Ammon's horn (tissue), 1 donor: Measurements from ENCODE around the gene ERVW-1.
"Not testable (repeated sequence)": the region's sequence is repeated elsewhere in the genome, so short reads cannot be mapped to it uniquely, and the experiment has no call there.

ENCODE experiments used
- DNase-seq: peaks from one replicate; pipeline ENCODE4 v3.0.0-alpha.2; 2016; ENCODE audit warnings: low spot score

ERVW-1 gene, protein sequence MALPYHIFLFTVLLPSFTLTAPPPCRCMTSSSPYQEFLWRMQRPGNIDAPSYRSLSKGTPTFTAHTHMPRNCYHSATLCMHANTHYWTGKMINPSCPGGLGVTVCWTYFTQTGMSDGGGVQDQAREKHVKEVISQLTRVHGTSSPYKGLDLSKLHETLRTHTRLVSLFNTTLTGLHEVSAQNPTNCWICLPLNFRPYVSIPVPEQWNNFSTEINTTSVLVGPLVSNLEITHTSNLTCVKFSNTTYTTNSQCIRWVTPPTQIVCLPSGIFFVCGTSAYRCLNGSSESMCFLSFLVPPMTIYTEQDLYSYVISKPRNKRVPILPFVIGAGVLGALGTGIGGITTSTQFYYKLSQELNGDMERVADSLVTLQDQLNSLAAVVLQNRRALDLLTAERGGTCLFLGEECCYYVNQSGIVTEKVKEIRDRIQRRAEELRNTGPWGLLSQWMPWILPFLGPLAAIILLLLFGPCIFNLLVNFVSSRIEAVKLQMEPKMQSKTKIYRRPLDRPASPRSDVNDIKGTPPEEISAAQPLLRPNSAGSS

DNA sequence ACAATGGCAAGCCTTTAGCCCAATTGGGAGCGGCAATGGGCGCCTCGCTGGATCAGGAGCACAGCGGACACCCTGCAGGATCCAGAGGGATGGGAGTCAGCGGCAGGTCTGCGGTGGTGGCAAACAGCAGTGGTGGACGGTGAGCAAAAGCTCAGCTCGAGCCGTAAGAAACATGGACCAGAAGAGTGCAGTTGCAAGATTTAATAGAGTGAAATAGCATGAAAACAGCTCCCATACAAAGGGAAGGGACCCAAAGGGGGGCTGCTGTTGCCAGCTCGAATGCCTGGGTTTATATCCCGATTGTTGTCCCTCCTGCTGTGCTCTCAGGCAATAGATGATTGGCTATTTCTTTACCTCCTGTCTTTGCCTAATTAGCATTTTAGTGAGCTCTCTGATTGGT, at the start of gene ERVW-1:
ERVW-1 (minus strand) TSS at position 266 of the 400 bp plus-strand sequence. CDS start 7,565 bp downstream, outside the sequence.
- DNase-seq, result not testable (repeated sequence)

DNA sequence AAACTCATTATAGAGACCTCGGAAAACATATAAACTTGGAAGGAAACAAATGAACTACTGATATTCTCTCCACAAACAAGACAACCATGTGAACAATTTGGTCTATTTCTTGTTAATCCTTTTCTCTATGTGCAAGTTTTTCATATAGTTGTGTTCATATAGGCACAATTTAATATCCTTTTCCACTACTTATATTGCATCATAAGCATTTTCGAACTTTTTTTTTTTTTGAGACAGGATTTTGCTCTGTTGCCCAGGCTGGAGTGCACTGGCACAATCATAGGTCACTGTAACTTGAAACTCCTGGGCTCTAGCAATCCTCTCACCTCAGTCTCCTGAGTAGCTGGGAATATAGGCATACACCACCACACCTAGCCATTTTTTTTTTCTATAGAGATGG, 45.4 kb upstream of the ERVW-1 start:
- no peak for DNase-seq

DNA sequence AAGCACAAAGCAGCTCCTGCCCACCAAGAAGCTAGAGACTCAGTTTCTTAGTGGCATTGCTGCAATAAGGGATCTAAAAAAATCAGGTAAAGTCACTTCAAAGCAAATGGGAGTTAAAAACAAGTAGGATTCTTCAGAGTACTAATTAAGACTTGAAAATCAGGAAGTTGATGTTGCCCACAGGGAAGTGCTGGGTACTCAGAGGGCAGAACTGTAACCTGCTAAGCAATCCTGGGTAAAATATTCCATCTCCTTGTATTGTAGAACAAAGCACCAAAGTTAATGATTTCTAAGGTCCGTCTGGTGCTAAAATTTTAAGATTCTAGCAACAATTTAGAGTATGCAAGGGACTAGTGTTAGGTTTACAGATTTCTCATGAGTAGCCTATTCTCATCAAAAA, 42.3 kb upstream of the ERVW-1 start:
- DNase-seq, result no peak

DNA sequence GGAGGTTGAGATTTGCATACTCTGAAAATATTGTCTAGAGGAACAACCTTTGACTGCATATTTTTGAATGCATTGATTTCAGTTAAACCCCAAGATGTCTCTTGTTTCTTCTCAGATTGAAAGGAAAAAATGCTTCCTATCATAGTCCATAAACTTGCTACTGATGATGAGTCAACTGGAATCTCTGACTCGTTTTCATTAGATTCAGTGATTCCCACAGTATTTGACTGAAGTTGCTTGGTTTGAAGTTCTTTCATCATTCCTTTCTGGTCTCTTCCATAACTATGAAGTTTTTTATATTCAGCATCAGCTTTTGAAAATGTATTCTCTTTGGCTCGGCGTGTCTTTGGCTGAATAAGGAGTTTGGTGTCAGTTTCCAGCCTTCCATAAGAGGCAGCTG, 39.9 kb upstream of the ERVW-1 start:
- no peak for DNase-seq

DNA sequence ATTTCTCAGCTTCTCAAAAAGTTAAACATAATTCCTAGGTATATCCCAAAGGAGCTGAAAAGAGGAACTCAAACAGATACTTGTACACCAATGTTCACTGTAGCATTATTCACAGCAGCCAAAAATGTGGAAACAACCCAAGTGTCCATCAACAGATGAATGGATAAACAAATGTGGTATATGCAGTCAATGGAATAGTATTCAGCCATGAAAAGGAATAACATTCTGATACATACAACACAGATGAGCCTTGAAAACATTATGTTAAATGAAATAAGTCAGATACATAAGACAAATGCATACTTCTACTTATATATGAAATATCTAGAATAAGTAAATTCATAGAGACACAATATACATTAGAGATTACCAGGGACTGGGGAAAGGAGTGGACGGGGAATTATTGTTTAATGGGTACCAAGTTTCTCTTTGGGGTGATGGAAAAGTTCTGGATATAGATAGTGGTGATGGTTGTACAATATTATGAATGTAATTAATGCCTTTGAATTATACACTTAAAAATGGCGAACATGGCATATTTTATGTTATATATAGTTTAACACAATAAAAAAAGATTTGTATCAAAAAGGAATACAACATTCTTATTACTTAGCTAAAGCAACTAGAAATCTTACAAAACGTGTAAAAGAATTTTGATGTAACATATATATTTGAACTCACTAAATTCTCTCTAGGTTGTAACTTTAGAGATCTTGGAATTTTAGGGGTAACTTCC, 35.6 kb upstream of the ERVW-1 start:
- DNase-seq, result no peak

DNA sequence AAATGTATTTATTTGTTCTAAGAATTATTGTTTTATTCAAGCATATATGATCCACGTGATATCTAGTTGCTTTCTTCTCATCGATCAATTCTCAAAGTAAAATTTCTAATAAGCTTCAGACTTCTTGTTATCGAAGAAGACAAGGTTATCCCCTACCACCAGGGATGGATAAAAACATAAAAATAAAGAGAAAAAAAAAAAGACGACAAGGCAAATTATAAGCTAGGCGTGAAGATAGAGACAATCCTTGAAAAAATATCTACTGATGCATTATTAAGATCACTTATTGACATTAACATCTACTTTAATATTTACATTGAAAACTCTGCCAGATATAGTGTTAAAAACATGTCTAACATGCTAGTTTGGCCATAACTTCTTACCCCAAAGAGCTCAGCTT, 31.2 kb upstream of the ERVW-1 start:
- no peak for DNase-seq

DNA sequence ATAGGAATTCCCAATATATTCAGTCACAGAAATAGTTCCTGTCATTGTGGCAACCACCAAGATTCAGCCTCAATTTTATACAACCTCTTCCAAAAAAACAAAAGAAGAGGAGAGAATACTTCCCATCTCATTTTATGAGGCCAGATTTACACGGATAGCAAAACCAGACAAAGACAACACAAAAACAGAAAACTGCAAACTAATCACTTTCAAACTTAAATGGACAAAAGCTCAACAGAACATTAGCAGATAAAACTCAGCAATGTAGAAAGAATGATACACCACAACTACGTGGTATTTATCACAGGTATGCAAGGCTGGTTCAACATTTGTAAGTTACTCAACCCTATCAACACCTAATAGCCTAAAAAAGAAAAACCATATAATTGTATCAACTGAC, 28.6 kb upstream of the ERVW-1 start:
- DNase-seq, result no peak

DNA sequence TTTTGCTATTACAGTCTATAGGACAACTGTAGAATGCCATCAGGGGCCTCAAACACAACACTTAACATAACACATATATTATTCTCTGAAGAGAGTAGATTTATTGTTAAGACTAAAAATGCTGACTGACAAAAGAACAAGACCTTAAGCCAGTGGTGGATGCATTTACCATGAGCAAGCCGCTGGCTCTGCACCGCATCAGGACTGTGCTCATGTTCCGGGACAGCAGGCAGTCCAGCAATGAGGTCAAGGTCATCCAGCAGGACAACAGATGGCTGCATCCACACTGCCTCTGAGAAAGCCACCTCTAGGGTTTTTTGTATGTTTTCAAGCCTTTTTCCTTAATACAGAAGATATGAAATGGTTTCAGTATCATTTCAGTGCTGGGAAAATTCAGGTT, 26.8 kb upstream of the ERVW-1 start:
- DNase-seq, result no peak

DNA sequence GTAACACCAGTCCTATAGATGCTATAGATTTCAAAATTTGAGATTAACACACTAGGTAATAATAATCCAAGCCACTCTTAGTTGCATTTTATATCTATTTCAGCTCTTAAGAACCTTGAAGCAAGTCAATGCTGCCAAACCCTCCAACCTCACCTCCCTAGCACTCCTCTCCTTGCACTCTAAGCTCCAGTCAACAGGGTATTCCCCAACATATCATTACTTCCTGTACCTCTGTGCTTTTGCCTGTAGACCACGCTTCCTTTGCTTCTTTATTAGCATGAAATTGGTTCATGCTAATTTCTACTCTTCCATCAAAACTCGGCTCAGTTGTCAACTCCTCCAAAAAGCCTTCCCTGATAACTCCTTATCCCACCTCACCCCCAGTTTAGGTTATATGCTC, 26.0 kb upstream of the ERVW-1 start:
- no peak for DNase-seq

DNA sequence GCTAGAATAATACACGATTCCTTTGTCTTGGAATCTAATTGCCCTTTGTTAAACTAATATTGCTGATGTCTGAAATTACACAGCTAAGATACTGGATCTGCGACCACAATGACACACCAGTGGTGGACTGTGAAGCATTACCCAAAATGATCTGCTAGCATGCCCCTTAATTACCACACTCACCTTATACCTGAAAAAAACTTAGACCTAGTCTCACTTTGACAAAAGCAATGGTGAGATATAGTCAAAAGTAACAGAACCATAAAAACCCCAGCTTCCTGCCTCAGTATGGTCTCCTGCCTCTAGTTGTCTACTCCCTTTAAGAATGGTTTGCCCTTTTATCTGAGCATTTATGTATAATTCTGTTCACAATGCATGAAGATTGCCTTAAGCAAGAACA, 20.8 kb upstream of the ERVW-1 start:
- DNase-seq, result no peak

DNA sequence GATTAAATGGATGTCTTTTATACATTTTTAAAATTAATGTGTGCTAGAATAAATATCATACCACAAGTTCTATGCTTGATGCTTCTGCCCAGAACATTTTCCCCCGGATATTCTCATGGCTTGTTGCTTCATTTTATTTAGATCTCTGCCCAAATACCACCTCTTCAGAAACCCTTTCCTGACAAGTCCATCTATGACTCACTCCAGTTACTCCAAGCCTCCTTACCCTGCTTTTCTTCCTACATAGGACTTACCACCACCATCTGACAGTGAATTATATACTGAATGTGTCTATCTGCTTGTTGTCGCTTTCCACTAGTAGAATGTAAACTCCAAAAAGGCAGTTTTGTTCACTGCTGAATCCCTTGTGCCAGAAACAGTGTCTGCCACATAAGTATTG, 19.1 kb upstream of the ERVW-1 start:
- no peak for DNase-seq

DNA sequence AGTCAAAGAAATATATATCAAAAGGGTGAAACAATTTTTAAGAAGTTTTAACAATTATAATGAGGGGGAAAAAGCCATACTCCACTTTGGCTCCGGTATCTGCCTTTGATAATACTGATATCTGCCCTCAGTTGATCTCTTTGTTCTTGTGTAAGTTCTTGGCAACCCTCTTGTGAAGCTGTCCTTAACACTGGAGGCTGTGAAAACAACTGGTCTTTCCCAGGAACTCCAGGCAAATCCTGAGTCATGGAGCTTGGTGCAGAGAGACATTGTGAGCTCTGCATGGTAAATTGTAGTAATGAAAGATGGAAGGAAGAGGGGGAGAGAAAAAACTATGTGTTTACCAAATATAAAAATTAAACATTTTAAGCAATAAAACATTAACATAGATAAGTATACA, 11.9 kb upstream of the ERVW-1 start:
- no peak for DNase-seq

DNA sequence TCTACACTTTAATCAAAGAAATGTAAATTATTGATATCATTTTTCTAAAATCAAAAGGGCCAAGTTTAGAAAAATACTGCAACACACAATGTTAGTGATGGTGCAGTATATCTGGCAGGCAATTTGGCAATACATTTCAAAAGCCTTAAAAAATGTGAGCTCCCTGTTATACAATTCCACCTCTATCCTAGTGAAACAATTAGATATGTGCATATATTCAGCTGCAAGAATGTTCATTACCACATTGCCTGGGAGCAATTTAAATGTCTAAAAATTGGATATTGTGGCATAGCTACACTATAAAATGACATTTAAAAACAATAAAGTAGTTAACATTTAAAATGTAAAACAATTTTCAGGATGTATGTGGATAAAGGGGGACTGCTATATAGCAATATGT, 10.1 kb upstream of the ERVW-1 start:
- DNase-seq, result no peak

DNA sequence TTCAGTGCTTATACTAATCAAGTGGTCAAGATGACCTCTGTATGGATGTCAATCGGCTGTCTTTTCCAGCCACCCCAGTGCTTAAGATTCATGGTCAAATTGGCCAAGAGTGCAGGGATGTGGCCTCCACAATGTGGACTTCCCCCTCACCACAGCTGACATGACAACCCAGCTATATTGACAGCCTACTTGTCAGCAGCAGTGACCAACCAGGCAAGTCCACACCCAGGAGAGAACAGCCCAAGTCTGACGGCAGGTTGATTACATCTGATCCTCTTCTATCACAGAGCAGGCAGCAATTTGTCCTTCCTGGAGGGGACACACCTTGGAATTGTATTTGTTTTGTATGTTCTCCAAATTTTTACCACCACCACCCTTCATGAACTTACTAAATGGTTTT, 8.2 kb upstream of the ERVW-1 start:
- DNase-seq, result no peak

DNA sequence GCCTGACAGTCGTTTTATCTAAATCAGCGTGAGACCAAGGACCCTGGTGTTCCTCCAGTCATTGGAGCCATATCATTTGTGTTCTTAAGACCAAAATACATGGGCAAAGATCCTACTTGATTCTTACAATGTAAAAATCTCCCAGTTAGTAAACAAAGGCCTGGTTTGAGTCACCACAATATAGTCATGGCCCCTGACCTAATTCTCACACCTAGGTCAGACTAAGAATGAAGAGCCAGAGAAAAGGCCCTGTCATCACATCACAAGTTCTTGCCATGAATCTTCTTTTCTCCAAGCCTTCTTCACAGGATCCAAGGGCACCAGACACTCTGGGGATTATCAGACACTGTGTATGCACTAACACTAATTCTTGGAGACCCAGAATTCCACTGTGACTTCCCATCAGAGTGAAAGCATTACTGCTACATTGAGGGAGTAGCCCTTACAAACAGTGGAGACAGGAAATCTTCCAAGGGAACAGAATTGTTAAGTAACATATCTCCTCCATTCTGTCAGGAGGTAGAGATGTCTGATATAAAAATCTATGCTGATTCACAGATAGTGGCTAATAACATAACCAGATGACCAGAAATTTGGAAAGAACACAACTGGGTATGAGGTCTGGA, 7.6 kb upstream of the ERVW-1 start:
- DNase-seq, result no peak

DNA sequence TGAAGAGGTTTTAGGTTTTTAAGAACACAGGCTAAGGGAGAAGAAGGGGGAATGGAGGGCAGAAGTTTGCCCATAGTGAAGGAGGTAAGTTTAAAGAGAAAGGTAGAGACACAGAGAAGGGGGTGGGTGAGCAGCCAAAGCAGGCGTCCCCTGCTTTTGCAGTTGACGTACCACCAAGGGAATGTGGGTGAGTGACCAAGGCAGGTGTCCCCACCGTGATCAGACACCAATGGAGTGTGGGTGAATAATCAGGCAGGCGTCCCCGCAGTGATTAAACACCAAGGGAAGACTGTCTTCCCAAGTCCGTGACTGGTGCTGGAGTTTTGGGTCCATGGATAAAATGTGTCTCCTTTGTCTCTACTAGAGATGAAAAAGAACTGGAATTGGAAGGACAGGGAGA, 6.5 kb upstream of the ERVW-1 start:
- not testable (repeated sequence) for DNase-seq

DNA sequence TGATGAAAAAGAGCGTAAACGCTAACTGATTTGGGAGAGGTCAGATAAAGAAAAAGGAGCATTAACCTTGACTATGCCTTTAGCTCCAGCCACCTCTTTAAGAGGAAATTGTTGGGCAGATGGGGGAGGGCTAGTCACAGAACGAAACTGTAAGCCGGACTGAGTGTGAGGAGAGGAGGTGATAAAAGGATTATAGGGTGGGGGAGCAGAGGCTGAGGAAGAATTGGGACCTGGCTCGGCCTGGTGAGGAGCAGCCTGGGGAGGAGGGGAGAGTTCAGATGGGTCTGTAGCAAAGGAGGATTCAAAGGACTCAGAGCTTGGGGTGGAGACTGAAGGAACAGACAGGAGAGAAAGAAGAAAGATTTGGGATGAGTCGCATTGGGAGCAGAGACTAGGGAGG, 5.9 kb upstream of the ERVW-1 start:
- not testable (repeated sequence) for DNase-seq

DNA sequence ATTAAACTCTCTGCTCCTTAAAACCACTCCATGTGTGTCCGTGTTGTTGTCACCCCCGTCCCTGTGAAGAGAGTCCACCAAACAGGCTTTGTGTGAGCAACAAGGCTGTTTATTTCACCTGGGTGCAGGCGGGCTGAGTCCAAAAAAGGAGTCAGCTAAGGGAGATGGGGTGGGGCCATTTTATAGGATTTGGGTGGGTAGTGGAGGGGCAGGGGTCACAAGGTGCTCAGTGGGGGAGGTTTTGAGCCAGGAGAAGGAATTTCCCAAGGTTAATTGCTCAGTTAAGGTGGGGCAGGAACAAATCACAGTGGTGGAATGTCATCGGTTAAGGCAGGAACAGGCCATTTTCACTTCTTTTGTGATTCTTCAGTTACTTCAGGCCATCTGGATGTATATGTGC, 1.4 kb upstream of the ERVW-1 start:
- DNase-seq, result not testable (repeated sequence)

DNA sequence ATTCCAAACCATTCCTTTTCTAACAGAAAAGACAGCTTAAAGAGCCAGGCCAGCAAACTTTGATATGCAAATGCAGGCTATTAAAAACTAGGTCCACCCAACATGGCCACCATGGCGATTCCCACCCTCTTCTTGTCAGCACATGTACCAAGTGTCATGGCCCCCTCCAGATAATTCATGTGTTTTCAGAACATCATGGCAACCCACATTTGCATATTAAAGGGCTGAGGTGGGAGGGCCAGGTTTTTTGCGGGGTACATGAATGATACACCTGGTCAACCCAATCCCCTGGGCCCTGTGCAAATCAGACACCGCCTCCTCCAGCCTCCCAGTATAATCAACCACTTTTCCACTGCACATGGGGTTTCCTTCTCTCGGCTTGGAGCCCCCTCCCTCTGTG, 965 bp upstream of the ERVW-1 start:
- no peak for DNase-seq

DNA sequence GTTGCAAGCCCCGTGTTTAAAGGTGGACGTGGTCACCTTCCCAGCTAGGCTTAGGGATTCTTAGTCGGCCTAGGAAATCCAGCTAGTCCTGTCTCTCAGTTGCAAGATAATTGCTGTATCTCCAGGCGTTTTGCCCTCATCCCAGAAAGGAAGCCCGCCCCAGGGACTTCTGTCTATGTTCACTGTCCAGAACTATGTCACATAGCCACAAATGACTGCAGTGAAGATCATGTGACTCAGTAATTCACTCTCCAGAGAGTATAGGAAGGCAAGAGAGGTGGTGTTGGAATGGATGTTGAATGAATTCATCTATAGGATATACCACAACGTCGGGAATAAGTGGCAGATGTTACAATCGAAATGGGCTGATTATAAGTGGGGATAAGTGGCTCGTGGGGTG, 349 bp upstream of the ERVW-1 start:
- no peak for DNase-seq

DNA sequence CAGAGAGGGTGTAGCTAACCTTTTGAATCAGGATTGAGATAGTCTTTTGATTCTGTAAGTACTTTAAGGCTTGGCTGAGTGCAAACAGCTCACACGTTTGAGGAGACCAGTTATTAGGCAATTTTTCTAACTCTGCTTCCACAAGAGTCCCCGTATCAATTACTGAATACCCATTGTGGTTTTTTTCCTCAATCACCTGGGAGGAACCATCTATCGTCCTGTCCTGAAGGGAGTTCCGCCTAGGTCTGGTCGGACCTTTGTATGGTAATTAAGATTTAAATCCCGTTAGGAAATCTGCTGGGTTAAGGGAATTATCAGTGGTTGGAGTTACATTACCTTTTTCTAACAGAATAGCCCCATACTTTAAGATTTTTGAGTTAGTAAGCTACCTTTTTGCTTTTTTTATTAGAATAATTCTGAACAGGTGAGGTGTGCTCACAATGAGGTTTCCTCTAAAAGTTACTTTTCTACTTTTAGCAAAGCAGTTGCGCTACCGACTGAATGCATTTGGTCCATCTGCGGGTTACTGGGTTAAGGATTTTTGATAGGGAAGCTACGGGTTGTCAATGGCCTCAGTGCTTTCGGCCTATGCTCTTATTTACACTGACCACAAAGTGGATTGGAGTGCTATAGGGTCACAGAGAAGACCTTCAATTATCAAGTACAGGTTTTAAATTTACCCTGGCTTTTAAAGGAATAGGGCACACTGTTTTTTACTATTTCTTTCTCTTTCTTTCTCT, 1.7 kb downstream of the ERVW-1 start:
- DNase-seq, result not testable (repeated sequence)

DNA sequence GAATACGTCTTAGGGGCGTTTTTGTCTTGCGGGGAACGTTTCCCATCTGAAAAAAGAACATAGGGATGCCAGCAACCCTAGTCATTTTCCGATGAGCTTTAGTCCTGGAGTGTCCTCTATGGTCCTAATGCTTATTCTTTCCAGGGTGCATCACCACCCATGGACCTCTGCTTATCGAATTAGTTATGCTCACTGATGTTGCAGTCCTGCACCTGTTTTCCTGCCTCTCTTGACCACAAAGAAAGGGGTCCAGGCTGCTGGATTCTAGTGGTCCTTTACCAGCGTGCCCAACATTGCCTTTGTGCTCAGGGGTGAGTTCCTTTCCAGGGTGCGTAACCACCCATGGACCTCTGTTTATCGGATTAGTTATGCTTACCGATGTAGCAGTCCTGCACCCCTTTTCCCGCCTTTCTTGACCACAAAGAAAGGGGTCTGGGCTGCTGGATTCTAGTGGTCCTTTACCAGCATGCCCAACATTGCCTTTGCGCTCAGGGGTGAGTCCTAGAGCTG, 2.4 kb downstream of the ERVW-1 start:
- not testable (repeated sequence) for DNase-seq
